GM21423 (cell line): Measurements from ENCODE around the gene ORC2.

Experiments
- ATAC-seq: cut with Tn5 transposase; IDR thresholded peaks from one replicate; pipeline ENCODE4 v1.9.1; 2021; ENCODE audit warnings: mild to moderate bottlenecking, moderate library complexity; ENCODE audit not compliant: unreplicated experiment

ORC2 gene

GRCh38 chr2:200862532-200863000 is 100.9 kb downstream of the ORC2 start:
- no peak for ATAC-seq

GRCh38 chr2:200861617-200862155 is 101.8 kb downstream of the ORC2 start:
- no peak for ATAC-seq

- no peak for ATAC-seq
These were observed 103.2 kb downstream of the ORC2 start for GRCh38 chr2:200860092-200860795.
